WTC11 (cell line): ENCODE measurements around the gene FGF14. TPM values are rescaled to one million over a fixed set of nuclear protein-coding genes. Genes with fewer than 3 reads are reported as not detected.

Experiments used
- ATAC-seq: fragments of 200-7000 bp; cut with Tn5 transposase; 2 replicates; pipeline ENCODE4 v1.10.0; 2021; ENCODE audit warnings: mild to moderate bottlenecking, moderate library complexity
- CTCF ChIA-PET: fragments of 300-600 bp; sonication (Branson Sonifier 250); formaldehyde crosslinking; loops from one replicate; lab custom pipeline; 2021; ENCODE audit warnings: antibody characterized with exemption; lab: Charles Lee
- POLR2A ChIA-PET: fragments of 350-600 bp; sonication (Branson Sonifier 250); formaldehyde crosslinking; loops from one replicate; lab custom pipeline; 2021; ENCODE audit warnings: antibody characterized with exemption; lab: Charles Lee
- DNase-seq: peaks from one replicate; pipeline ENCODE4 v3.0.0; 2021; ENCODE audit warnings: low spot score
- H3K27ac Mint-ChIP-seq: 2 replicates; pipeline ENCODE4 v1.8.0; 2021; ENCODE audit warnings: mixed read lengths
- H3K27me3 Mint-ChIP-seq: 2 replicates; pipeline ENCODE4 v1.8.0; 2021; ENCODE audit warnings: low read depth, mild to moderate bottlenecking, moderate library complexity, mixed read lengths
- H3K36me3 Mint-ChIP-seq: 2 replicates; pipeline ENCODE4 v1.8.0; 2021; ENCODE audit warnings: mixed read lengths
- H3K4me1 Mint-ChIP-seq: 2 replicates; pipeline ENCODE4 v1.8.0; 2022; ENCODE audit warnings: mixed read lengths
- H3K4me3 Mint-ChIP-seq: 2 replicates; pipeline ENCODE4 v1.8.0; 2021; ENCODE audit warnings: mild to moderate bottlenecking, moderate library complexity, mixed read lengths
- H3K9me3 Mint-ChIP-seq: 2 replicates; pipeline ENCODE4 v1.8.0; 2021; ENCODE audit warnings: mixed read lengths
- ATF6 ChIP-seq: sonication (generic); formaldehyde crosslinking; IDR thresholded peaks from 2 replicates; pipeline ENCODE4 v1.8.1; 2023; ENCODE audit warnings: mild to moderate bottlenecking, missing genetic modification reagents
- CBFB ChIP-seq: sonication (generic); formaldehyde crosslinking; IDR thresholded peaks from 2 replicates; pipeline ENCODE4 v1.8.1; 2022; ENCODE audit warnings: mild to moderate bottlenecking, low read depth, missing genetic modification reagents
- CREM ChIP-seq: sonication (generic); formaldehyde crosslinking; IDR thresholded peaks from 2 replicates; pipeline ENCODE4 v1.8.1; 2022; ENCODE audit warnings: mild to moderate bottlenecking, missing genetic modification reagents, moderate library complexity
- E2F1 ChIP-seq: sonication (generic); formaldehyde crosslinking; IDR thresholded peaks from 2 replicates; pipeline ENCODE4 v1.8.0; 2022; ENCODE audit warnings: mild to moderate bottlenecking, missing genetic modification reagents
- ERG ChIP-seq: fragments of 250-450 bp; sonication (Bioruptor Pico); IDR thresholded peaks from 2 replicates; pipeline ENCODE4 v1.8.0; 2021; ENCODE audit warnings: mild to moderate bottlenecking
- ESRRA ChIP-seq: sonication (generic); formaldehyde crosslinking; IDR thresholded peaks from 2 replicates; pipeline ENCODE4 v1.8.1; 2022; ENCODE audit warnings: mild to moderate bottlenecking, missing genetic modification reagents, borderline replicate concordance
- IRF1 ChIP-seq: sonication (generic); formaldehyde crosslinking; IDR thresholded peaks from 2 replicates; pipeline ENCODE4 v1.8.0; 2023; ENCODE audit warnings: missing genetic modification reagents
- JUN ChIP-seq: sonication (generic); formaldehyde crosslinking; IDR thresholded peaks from 2 replicates; pipeline ENCODE4 v1.8.0; 2023; ENCODE audit warnings: mild to moderate bottlenecking, missing genetic modification reagents
- KAT7 ChIP-seq: sonication (generic); formaldehyde crosslinking; IDR thresholded peaks from 2 replicates; pipeline ENCODE4 v1.8.1; 2023; ENCODE audit warnings: missing genetic modification reagents, mild to moderate bottlenecking, borderline replicate concordance
- MAX ChIP-seq: sonication (generic); formaldehyde crosslinking; IDR thresholded peaks from 2 replicates; pipeline ENCODE4 v1.8.0; 2022; ENCODE audit warnings: mild to moderate bottlenecking, missing genetic modification reagents
- MLX ChIP-seq: sonication (generic); formaldehyde crosslinking; IDR thresholded peaks from 2 replicates; pipeline ENCODE4 v1.8.1; 2023; ENCODE audit warnings: mild to moderate bottlenecking, missing genetic modification reagents, moderate library complexity
- MYBL2 ChIP-seq: sonication (generic); formaldehyde crosslinking; IDR thresholded peaks from 2 replicates; pipeline ENCODE4 v1.8.1; 2023; ENCODE audit warnings: mild to moderate bottlenecking, moderate library complexity, missing genetic modification reagents
- NFE2L1 ChIP-seq: sonication (generic); formaldehyde crosslinking; IDR thresholded peaks from 2 replicates; pipeline ENCODE4 v1.8.1; 2023; ENCODE audit warnings: missing genetic modification reagents
- NR1H2 ChIP-seq: sonication (generic); formaldehyde crosslinking; IDR thresholded peaks from 2 replicates; pipeline ENCODE4 v1.9.0; 2021; ENCODE audit warnings: mild to moderate bottlenecking, moderate library complexity, missing genetic modification reagents
- OVOL2 ChIP-seq: fragments of 250-450 bp; sonication (Bioruptor Pico); IDR thresholded peaks from 2 replicates; pipeline ENCODE4 v1.9.0; 2021; ENCODE audit warnings: mild to moderate bottlenecking, borderline replicate concordance
- PRRX2 ChIP-seq: fragments of 250-450 bp; sonication (Bioruptor Pico); IDR thresholded peaks from 2 replicates; pipeline ENCODE4 v1.8.0; 2021; ENCODE audit warnings: mild to moderate bottlenecking
- RELA ChIP-seq: sonication (generic); formaldehyde crosslinking; IDR thresholded peaks from 2 replicates; pipeline ENCODE4 v1.8.1; 2022; ENCODE audit warnings: missing genetic modification reagents, mild to moderate bottlenecking, borderline replicate concordance
- SMAD3 ChIP-seq: sonication (generic); formaldehyde crosslinking; IDR thresholded peaks from 2 replicates; pipeline ENCODE4 v1.8.0; 2022; ENCODE audit warnings: missing genetic modification reagents, mild to moderate bottlenecking, borderline replicate concordance
- SMAD4 ChIP-seq: sonication (generic); formaldehyde crosslinking; IDR thresholded peaks from 2 replicates; pipeline ENCODE4 v1.8.0; 2022; ENCODE audit warnings: mild to moderate bottlenecking, missing genetic modification reagents
- TEAD1 ChIP-seq: sonication (generic); formaldehyde crosslinking; IDR thresholded peaks from 2 replicates; pipeline ENCODE4 v1.8.0; 2022; ENCODE audit warnings: mild to moderate bottlenecking, missing genetic modification reagents
- TP53 ChIP-seq: sonication (generic); formaldehyde crosslinking; IDR thresholded peaks from 2 replicates; pipeline ENCODE4 v1.8.1; 2023; ENCODE audit warnings: mild to moderate bottlenecking, missing genetic modification reagents
- ZBTB43 ChIP-seq: sonication (generic); formaldehyde crosslinking; IDR thresholded peaks from 2 replicates; pipeline ENCODE4 v1.8.1; 2023; ENCODE audit warnings: mild to moderate bottlenecking, missing genetic modification reagents
- ZNF317 ChIP-seq: sonication (generic); formaldehyde crosslinking; IDR thresholded peaks from 2 replicates; pipeline ENCODE4 v1.8.1; 2023; ENCODE audit warnings: low read depth, mild to moderate bottlenecking, moderate library complexity, missing genetic modification reagents, borderline replicate concordance
- ZNF396 ChIP-seq: fragments of 250-450 bp; sonication (Bioruptor Pico); IDR thresholded peaks from 2 replicates; pipeline ENCODE4 v1.8.0; 2021; ENCODE audit warnings: mild to moderate bottlenecking, moderate library complexity, borderline replicate concordance
- ZNF423 ChIP-seq: fragments of 250-450 bp; sonication (Bioruptor Pico); IDR thresholded peaks from 2 replicates; pipeline ENCODE4 v2.1.2; 2022; ENCODE audit warnings: mild to moderate bottlenecking, moderate library complexity
- ZNF425 ChIP-seq: fragments of 250-450 bp; sonication (Bioruptor Pico); conservative IDR thresholded peaks from 2 replicates; pipeline ENCODE4 v1.9.0; 2021; ENCODE audit warnings: mild to moderate bottlenecking
- ZNF512 ChIP-seq: sonication (generic); formaldehyde crosslinking; IDR thresholded peaks from 2 replicates; pipeline ENCODE4 v1.8.1; 2022; ENCODE audit warnings: missing genetic modification reagents, borderline replicate concordance
- total RNA-seq: library from RNA; stranded (reverse); gene quantifications from 3 replicates; pipeline ENCODE4 v1.2.3, GENCODE V29; 2021

The FGF14 gene
- total RNA-seq, 1 experiment from 2014 or later = 0.28 TPM

- CTCF ChIA-PET = no interaction called here
- H3K27ac Mint-ChIP-seq = no peak overlapping the region
- no peaks in the 10 kb centered on the region for H3K27me3 Mint-ChIP-seq
- no peaks in the 10 kb centered on the region for H3K4me1 Mint-ChIP-seq
- H3K36me3 Mint-ChIP-seq = no peaks in the 10 kb centered on the region
- TF ChIP-seq KAT7 (CRISPR knock-in tag) = no peak
- no peak for TF ChIP-seq ZNF425 (CRISPR knock-in tag)
- no peak for TF ChIP-seq SMAD3
- no peak for TF ChIP-seq NR1H2 (CRISPR knock-in tag)
- TF ChIP-seq ZNF317 = no peak
- TF ChIP-seq OVOL2 (CRISPR knock-in tag) = no peak
- TF ChIP-seq NFE2L1 (CRISPR knock-in tag) = no peak
- no peak for TF ChIP-seq ERG (CRISPR knock-in tag)
- TF ChIP-seq RELA (CRISPR knock-in tag) = no peak
- no peak for TF ChIP-seq MLX (CRISPR knock-in tag)
- TF ChIP-seq TEAD1 (CRISPR knock-in tag) = no peak
- TF ChIP-seq IRF1 = no peak
- TF ChIP-seq ZNF423 (CRISPR knock-in tag) = no peak
- TF ChIP-seq SMAD4 (CRISPR knock-in tag) = no peak
- TF ChIP-seq ZBTB43 (CRISPR knock-in tag) = no peak
- TF ChIP-seq CREM (CRISPR knock-in tag) = no peak
- TF ChIP-seq ESRRA = no peak
- TF ChIP-seq MYBL2 = no peak
- TF ChIP-seq ATF6 (CRISPR knock-in tag) = no peak
- TF ChIP-seq, all 79 proteins: peak for 0
- POLR2A ChIA-PET = interaction anchor here (0.7 kb wide), 1 partner anchor 168 kb away, joined by 3 read pairs; no protein-coding TSS in a partner anchor
- Mint-ChIP-seq H3K9me3 (no peaks in the 10 kb centered on the region), H3K4me3 (no peak overlapping the region)
- ATAC-seq (no peak), DNase-seq (no peak)
Measured at GRCh38 chr13:102373221-102373620, 28.6 kb downstream of the FGF14 start.

- Mint-ChIP-seq H3K4me1 (no peaks in the 10 kb centered on the region), H3K4me3 (no peak overlapping the region), H3K9me3 (no peaks in the 10 kb centered on the region), H3K27me3 (no peaks in the 10 kb centered on the region), H3K36me3 (no peaks in the 10 kb centered on the region), H3K27ac (no peak overlapping the region)
- DNase-seq (no peak), ATAC-seq (no peak)
- CTCF ChIA-PET = interaction anchor here (0.8 kb wide), 1 partner anchor 187 kb away, joined by 3 read pairs; no protein-coding TSS in a partner anchor
- POLR2A ChIA-PET = no interaction called here
- TF ChIP-seq TP53 = no peak
- no peak for TF ChIP-seq CBFB (CRISPR knock-in tag)
- no peak for TF ChIP-seq PRRX2 (CRISPR knock-in tag)
- TF ChIP-seq JUN = no peak
- TF ChIP-seq ZNF396 = no peak
- no peak for TF ChIP-seq E2F1 (CRISPR knock-in tag)
- TF ChIP-seq ZNF512 (CRISPR knock-in tag) = no peak
- TF ChIP-seq MAX (CRISPR knock-in tag) = no peak
Measured at GRCh38 chr13:102369302-102369701, 32.5 kb downstream of the FGF14 start.
